H1 (cell line): ENCODE measurements around the gene GULP1. TPM values are rescaled to one million over a fixed set of nuclear protein-coding genes. Genes with fewer than 3 reads are reported as not detected.

Experiments used
- CTCF ChIA-PET: fragments of 300-600 bp; sonication (Branson Sonifier 250); formaldehyde crosslinking; loops from one replicate; lab custom pipeline; 2021; ENCODE audit not compliant: partially characterized antibody; lab: Charles Lee
- POLR2A ChIA-PET: fragments of 300-600 bp; sonication (Branson Sonifier 250); formaldehyde crosslinking; loops from one replicate; lab custom pipeline; 2021; ENCODE audit warnings: inconsistent platforms; ENCODE audit not compliant: partially characterized antibody; lab: Charles Lee
- DNase-seq, 2 experiments: peaks; one replicate each; pipeline versions ENCODE4 v3.0.0 to v3.0.0-alpha.2; 2010 to 2022; ENCODE audit warnings: low spot score in 2 of 2, low read depth in 1 of 2, mixed read lengths in 1 of 2
- FAIRE-seq: peaks from 2 replicates; lab custom pipeline; 2011; peaks lifted over from hg19 to GRCh38; lab: Jason Lieb, UNC
- H2AFZ ChIP-seq: 2 replicates; pipeline ENCODE4 v1.8.1; 2012; ENCODE audit warnings: low read length, inconsistent platforms
- H2AK5ac ChIP-seq: 2 replicates; pipeline ENCODE4 v1.6.1; 2013; ENCODE audit warnings: low read depth, low read length
- H2BK120ac ChIP-seq: replicated peaks from 2 replicates; pipeline ENCODE3; 2013; ENCODE audit warnings: low read depth, low read length, inconsistent platforms
- H2BK12ac ChIP-seq: 2 replicates; pipeline ENCODE4 v1.6.1; 2013; ENCODE audit warnings: low read depth, low read length
- H2BK15ac ChIP-seq: 2 replicates; pipeline ENCODE4 v1.6.1; 2013; ENCODE audit warnings: low read length
- H2BK20ac ChIP-seq: 2 replicates; pipeline ENCODE4 v1.6.1; 2013; ENCODE audit warnings: low read length
- H2BK5ac ChIP-seq: 2 replicates; pipeline ENCODE4 v1.6.1; 2013; ENCODE audit warnings: low read depth, low read length
- H3K14ac ChIP-seq: 2 replicates; pipeline ENCODE4 v1.6.1; 2013; ENCODE audit warnings: inconsistent platforms; ENCODE audit not compliant: insufficient read length
- H3K18ac ChIP-seq: 2 replicates; pipeline ENCODE4 v1.6.1; 2013; ENCODE audit warnings: low read length; ENCODE audit errors: extremely low read depth
- H3K23ac ChIP-seq: 2 replicates; pipeline ENCODE4 v1.6.1; 2013; ENCODE audit warnings: inconsistent platforms; ENCODE audit not compliant: insufficient read length
- H3K23me2 ChIP-seq: 2 replicates; pipeline ENCODE4 v1.6.1; 2013; ENCODE audit warnings: low read depth, low read length
- H3K27ac ChIP-seq: 2 replicates; pipeline ENCODE4 v1.6.1; 2011; ENCODE audit warnings: low read depth, low read length, inconsistent platforms
- H3K27me3 ChIP-seq, 4 experiments: replicated peaks in 1 of 4; 1 replicate in 1 of 4; 2 replicates in 3 of 4; pipeline versions ENCODE4 v1.6.1 to v1.8.1; 2011 to 2013; ENCODE audit warnings: low read length in 3 of 4, mild to moderate bottlenecking in 3 of 4, inconsistent platforms in 2 of 4, mixed read lengths in 2 of 4, moderate library complexity in 1 of 4; ENCODE audit not compliant: control insufficient read depth in 3 of 4, insufficient read depth in 3 of 4; ENCODE audit errors: extremely low read depth in 1 of 4
- H3K36me3 ChIP-seq, 4 experiments: 2 replicates each; pipeline versions ENCODE4 v1.6.1 to v1.8.1; 2011 to 2013; ENCODE audit warnings: mild to moderate bottlenecking in 4 of 4, low read length in 3 of 4, moderate library complexity in 2 of 4, control low read depth in 1 of 4, inconsistent platforms in 1 of 4; ENCODE audit not compliant: insufficient read depth in 4 of 4, control insufficient read depth in 2 of 4
- H3K4ac ChIP-seq: replicated peaks from 2 replicates; pipeline ENCODE3; 2013; ENCODE audit warnings: low read length, low read depth, mixed read lengths, inconsistent platforms; ENCODE audit not compliant: insufficient read length
- H3K4me1 ChIP-seq, 4 experiments: replicated peaks in 1 of 4; 1 replicate in 1 of 4; 2 replicates in 3 of 4; pipeline versions ENCODE4 v1.6.1 to v1.8.1; 2011 to 2013; ENCODE audit warnings: low read length in 3 of 4, inconsistent platforms in 2 of 4, mixed read lengths in 1 of 4; ENCODE audit not compliant: insufficient read depth in 4 of 4, control insufficient read depth in 3 of 4
- H3K4me2 ChIP-seq, 2 experiments: 2 replicates each; pipeline versions ENCODE4 v1.6.1 to v1.8.1; 2011 to 2013; ENCODE audit warnings: low read depth in 2 of 2, low read length in 2 of 2, control low read depth in 1 of 2, inconsistent platforms in 1 of 2, mild to moderate bottlenecking in 1 of 2; ENCODE audit not compliant: insufficient read depth in 1 of 2
- H3K4me3 ChIP-seq, 4 experiments: fragments of 200-600, 300-600 bp in 1 of 4; sonication (generic), shearing (Covaris generic), sonication (Bioruptor Twin) in 1 of 4; 2 replicates each; pipeline versions ENCODE4 v1.5.1 to v1.8.1; 2011 to 2016; ENCODE audit warnings: low read length in 4 of 4, low read depth in 3 of 4, control low read depth in 2 of 4, inconsistent platforms in 2 of 4, mild to moderate bottlenecking in 2 of 4, mixed read lengths in 1 of 4, moderate library complexity in 1 of 4; ENCODE audit not compliant: insufficient read depth in 2 of 4; ENCODE audit errors: extremely low read depth in 1 of 4
- H3K56ac ChIP-seq: replicated peaks from 2 replicates; pipeline ENCODE3; 2013; ENCODE audit warnings: low read depth, mild to moderate bottlenecking, mixed read lengths, low read length, inconsistent platforms; ENCODE audit not compliant: insufficient read length
- H3K79me1 ChIP-seq: 2 replicates; pipeline ENCODE4 v1.6.1; 2013; ENCODE audit warnings: low read depth, low read length, control low read depth
- H3K79me2 ChIP-seq, 2 experiments: 2 replicates each; pipeline versions ENCODE4 v1.6.1 to v1.8.1; 2012 to 2013; ENCODE audit warnings: low read length in 2 of 2, mild to moderate bottlenecking in 2 of 2, inconsistent platforms in 1 of 2; ENCODE audit not compliant: insufficient read depth in 2 of 2, control insufficient read depth in 1 of 2
- H3K9ac ChIP-seq, 4 experiments: replicated peaks in 1 of 4; 1 replicate in 1 of 4; 2 replicates in 3 of 4; pipeline versions ENCODE4 v1.6.1 to v1.8.1; 2011 to 2013; ENCODE audit warnings: low read depth in 3 of 4, low read length in 3 of 4, control low read depth in 2 of 4, mild to moderate bottlenecking in 2 of 4, moderate library complexity in 2 of 4, inconsistent platforms in 1 of 4; ENCODE audit errors: extremely low read depth in 1 of 4
- H3K9me3 ChIP-seq, 2 experiments: 2 replicates each; pipeline versions ENCODE4 v1.6.1 to v1.8.1; 2012 to 2013; ENCODE audit warnings: mild to moderate bottlenecking in 2 of 2, moderate library complexity in 2 of 2, control low read depth in 1 of 2, inconsistent platforms in 1 of 2, low read depth in 1 of 2, low read length in 1 of 2, mixed read lengths in 1 of 2; ENCODE audit not compliant: insufficient read depth in 2 of 2
- H4K20me1 ChIP-seq, 2 experiments: replicated peaks in 1 of 2; 2 replicates each; pipeline versions ENCODE3 to v1.8.1; 2011 to 2013; ENCODE audit warnings: inconsistent platforms in 2 of 2, low read length in 2 of 2, mild to moderate bottlenecking in 1 of 2; ENCODE audit not compliant: insufficient read depth in 2 of 2, control insufficient read depth in 1 of 2
- H4K5ac ChIP-seq: 2 replicates; pipeline ENCODE4 v1.6.1; 2013; ENCODE audit warnings: low read length, low read depth, mixed read lengths, inconsistent platforms; ENCODE audit not compliant: insufficient read length
- H4K8ac ChIP-seq: 2 replicates; pipeline ENCODE4 v1.8.0; 2013; ENCODE audit warnings: mild to moderate bottlenecking, moderate library complexity, low read length, inconsistent platforms; ENCODE audit not compliant: insufficient read depth; ENCODE audit errors: extremely low read depth
- H4K91ac ChIP-seq: replicated peaks from 2 replicates; pipeline ENCODE3; 2013; ENCODE audit warnings: low read length, mixed read lengths, inconsistent platforms; ENCODE audit not compliant: insufficient read length
- EP300 ChIP-seq, 2 experiments: IDR thresholded peaks; 1 replicate in 1 of 2; 2 replicates in 1 of 2; pipeline ENCODE4 v1.6.1; 2011 to 2012; ENCODE audit warnings: low read depth in 2 of 2, low read length in 2 of 2, mild to moderate bottlenecking in 2 of 2, borderline replicate concordance in 1 of 2, inconsistent platforms in 1 of 2, moderate library complexity in 1 of 2
- FOSL1 ChIP-seq: IDR thresholded peaks from 2 replicates; pipeline ENCODE4 v1.6.1; 2011; ENCODE audit warnings: mild to moderate bottlenecking, low read depth, low read length, moderate library complexity; ENCODE audit not compliant: insufficient read depth
- HDAC6 ChIP-seq: IDR thresholded peaks from one replicate; pipeline ENCODE4 v1.7.1; 2012; ENCODE audit warnings: low read depth, mild to moderate bottlenecking, inconsistent platforms, low read length, moderate library complexity
- JUN ChIP-seq: IDR thresholded peaks from 2 replicates; pipeline ENCODE4 v1.6.1; 2011; ENCODE audit warnings: low read depth, mild to moderate bottlenecking, improper control_type of control experiment, low read length
- NANOG ChIP-seq: IDR thresholded peaks from 2 replicates; pipeline ENCODE4 v1.6.1; 2011; ENCODE audit warnings: low read length, low read depth, mild to moderate bottlenecking, inconsistent platforms; ENCODE audit not compliant: insufficient read depth, poor library complexity, severe bottlenecking
- POU5F1 ChIP-seq: IDR thresholded peaks from 2 replicates; pipeline ENCODE4 v1.6.1; 2011; ENCODE audit warnings: low read depth, mild to moderate bottlenecking, low read length, moderate library complexity
- SIRT6 ChIP-seq: IDR thresholded peaks from one replicate; pipeline ENCODE4 v1.7.1; 2012; ENCODE audit warnings: low read length, inconsistent platforms
- SP4 ChIP-seq: IDR thresholded peaks from 2 replicates; pipeline ENCODE4 v1.6.1; 2012; ENCODE audit warnings: low read length, inconsistent platforms
- SRF ChIP-seq: IDR thresholded peaks from 2 replicates; pipeline ENCODE4 v1.6.1; 2011; ENCODE audit warnings: mild to moderate bottlenecking, low read depth, low read length, moderate library complexity
- TAF7 ChIP-seq: optimal IDR thresholded peaks from 2 replicates; pipeline ENCODE3; 2011; ENCODE audit warnings: low read depth, mild to moderate bottlenecking, inconsistent platforms, low read length, moderate library complexity, borderline replicate concordance
- WGBS, 2 experiments: shearing (Covaris generic) in 1 of 2; methylation state at CpG; one replicate each; pipeline versions ENCODE4 v1.1.6 to v1.1.7; 2013 to 2015; ENCODE audit warnings: low lambda C conversion rate in 2 of 2, mixed read lengths in 2 of 2, inconsistent platforms in 1 of 2, low coverage in 1 of 2, missing lambda C conversion rate in 1 of 2; ENCODE audit not compliant: insufficient replicate concordance in 2 of 2, insufficient coverage in 1 of 2, insufficient read length in 1 of 2; ENCODE audit errors: extremely low coverage in 1 of 2, missing lambda C conversion rate in 1 of 2; 5-methylcytosine and 5-hydroxymethylcytosine counted together
- polyA plus RNA-seq, 7 experiments: library from polyadenylated mRNA; depleted of rRNA in 3 of 7; stranded (reverse) in 5 of 7; unstranded in 2 of 7; fragments of >200 nt in 5 of 7; fragments of 200-250 nt in 2 of 7; gene quantifications; 1 replicate in 5 of 7; 2 replicates in 1 of 7; 4 replicates in 1 of 7; pipeline versions ENCODE4 v1.2.1 to v1.2.3, GENCODE V29; 2011 to 2013; ENCODE audit warnings: missing spikeins in 2 of 7, mixed read lengths in 2 of 7
- total RNA-seq: library from RNA; stranded (reverse); fragmentation: NEBNext Ultra II Directional; extraction: Animal tissue kit (Norgen Biotek cat#: 25700); gene quantifications from 2 replicates; pipeline ENCODE4 v1.2.1, GENCODE V29; 2021
- TF ChIP-seq, protein P1 (sequence below), 3 experiments: IDR thresholded peaks; 1 replicate in 2 of 3; 2 replicates in 1 of 3; pipeline versions ENCODE4 v1.5.1 to v1.6.1; 2011; ENCODE audit warnings: low read length in 3 of 3, mild to moderate bottlenecking in 3 of 3, inconsistent platforms in 2 of 3, low read depth in 1 of 3, moderate library complexity in 1 of 3; ENCODE audit not compliant: insufficient read depth in 1 of 3; ENCODE audit errors: control extremely low read depth in 1 of 3

Gene GULP1
- total and polyA plus RNA-seq, 2 of the 8 experiments (the other 6 are each of a cell fraction or from before 2014, with no cell fraction given), result 69.7 to 139 TPM

DNA sequence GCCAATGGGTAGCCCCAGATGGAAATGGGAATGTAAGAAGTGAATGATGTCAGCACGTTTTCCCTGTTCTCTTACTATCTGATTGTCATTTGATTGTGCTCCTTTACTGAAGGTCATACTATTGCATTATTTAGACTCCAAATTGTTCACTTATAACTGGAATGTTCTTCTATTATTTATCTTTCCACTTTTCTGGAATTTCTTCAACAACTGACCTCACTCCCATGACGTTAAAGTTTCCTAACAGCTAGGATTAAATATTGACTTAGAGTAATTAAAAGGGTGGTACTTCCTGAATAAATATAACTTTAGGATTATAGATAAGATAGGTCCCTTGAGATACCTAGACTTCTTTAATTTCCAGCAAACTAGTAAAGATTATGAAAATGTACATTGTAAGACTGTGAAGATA is 10.9 kb upstream of the GULP1 start:
- no peak overlapping the region for H2AK5ac ChIP-seq
- no peaks in the 10 kb centered on the region for H3K27me3 ChIP-seq
- no peaks in the 10 kb centered on the region for H3K79me1 ChIP-seq
- no peak overlapping the region for H4K5ac ChIP-seq
- no peak overlapping the region for H3K18ac ChIP-seq
- no peaks in the 10 kb centered on the region for H3K36me3 ChIP-seq
- peak overlapping the region; percentile 77 for H4K91ac ChIP-seq
- H3K4me3 ChIP-seq, result no peak overlapping the region
- POLR2A ChIA-PET, result interaction anchor here (2.8 kb wide), 1 partner anchor 11 kb away, joined by 19 read pairs; the partner anchor contains the start of gene GULP1
- H3K79me2 ChIP-seq, result no peaks in the 10 kb centered on the region
- H2AFZ ChIP-seq, result no peak overlapping the region
- peaks cover 0 to 12% (median 7%) of the 10 kb centered on the region in 4 experiments; a peak in 3 of 7 replicates for H3K4me1 ChIP-seq
- no peak overlapping the region for H3K27ac ChIP-seq
- no peak overlapping the region for H3K9ac ChIP-seq
- H2BK5ac ChIP-seq, result no peak overlapping the region
- no peak overlapping the region for H2BK20ac ChIP-seq
- H3K4me2 ChIP-seq, result no peak overlapping the region
- no peak overlapping the region for H2BK12ac ChIP-seq
- CTCF ChIA-PET, result interaction anchor here (0.8 kb wide), 1 partner anchor 11 kb away, joined by 4 read pairs; the partner anchor contains the start of gene GULP1
- no peak overlapping the region for H3K23ac ChIP-seq
- no peaks in the 10 kb centered on the region for H4K20me1 ChIP-seq
- FAIRE-seq (peak; percentile 36), DNase-seq (no peak)
- no peaks in the 10 kb centered on the region; the same call in 1 of the 2 replicates for H3K23me2 ChIP-seq
- H4K8ac ChIP-seq, result no peak overlapping the region
- no peak overlapping the region for H3K4ac ChIP-seq
- H3K56ac ChIP-seq, result no peak overlapping the region
- H3K9me3 ChIP-seq, result 0 out of 4 replicates have a peak, but pooled peaks cover 0 to 2% of the 10 kb centered on the region in 2 experiments
- H3K14ac ChIP-seq, result no peak overlapping the region
- 76% methylated on average over 2 of the region's 2 CpGs; no CpG with 5 or more reads in 1 of the 2 experiments for WGBS, 2 experiments
- no peak overlapping the region for H2BK120ac ChIP-seq
- H2BK15ac ChIP-seq, result no peak overlapping the region
- TF ChIP-seq NANOG (no peak), POU5F1 (no peak), SIRT6 (no peak), FOSL1 (no peak), TAF7 (no peak), JUN (no peak), HDAC6 (no peak), SRF (no peak), SP4 (no peak), EP300 (IDR thresholded peaks at IDR 0.05; ENCODE audit: borderline replicate concordance in 1 of 2, low read depth in 2 of 2, low read length in 2 of 2) (no peak)
- TF ChIP-seq, protein P1, sequence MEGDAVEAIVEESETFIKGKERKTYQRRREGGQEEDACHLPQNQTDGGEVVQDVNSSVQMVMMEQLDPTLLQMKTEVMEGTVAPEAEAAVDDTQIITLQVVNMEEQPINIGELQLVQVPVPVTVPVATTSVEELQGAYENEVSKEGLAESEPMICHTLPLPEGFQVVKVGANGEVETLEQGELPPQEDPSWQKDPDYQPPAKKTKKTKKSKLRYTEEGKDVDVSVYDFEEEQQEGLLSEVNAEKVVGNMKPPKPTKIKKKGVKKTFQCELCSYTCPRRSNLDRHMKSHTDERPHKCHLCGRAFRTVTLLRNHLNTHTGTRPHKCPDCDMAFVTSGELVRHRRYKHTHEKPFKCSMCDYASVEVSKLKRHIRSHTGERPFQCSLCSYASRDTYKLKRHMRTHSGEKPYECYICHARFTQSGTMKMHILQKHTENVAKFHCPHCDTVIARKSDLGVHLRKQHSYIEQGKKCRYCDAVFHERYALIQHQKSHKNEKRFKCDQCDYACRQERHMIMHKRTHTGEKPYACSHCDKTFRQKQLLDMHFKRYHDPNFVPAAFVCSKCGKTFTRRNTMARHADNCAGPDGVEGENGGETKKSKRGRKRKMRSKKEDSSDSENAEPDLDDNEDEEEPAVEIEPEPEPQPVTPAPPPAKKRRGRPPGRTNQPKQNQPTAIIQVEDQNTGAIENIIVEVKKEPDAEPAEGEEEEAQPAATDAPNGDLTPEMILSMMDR (IDR thresholded peaks at IDR 0.05; ENCODE audit: control extremely low read depth in 1 of 3, insufficient read depth in 1 of 3, low read depth in 1 of 3, low read length in 3 of 3), result no peak
